Endodermal cell (in vitro differentiated cells): ENCODE results near the gene CYP19A1. TPM values are rescaled to one million over a fixed set of nuclear protein-coding genes. Genes with fewer than 3 reads are reported as not detected.

ENCODE experiments used
- DNase-seq: peaks from one replicate; pipeline ENCODE4 v3.0.0-alpha.2; 2017
- H3K27ac ChIP-seq: 2 replicates; pipeline ENCODE4 v1.5.1; 2013; ENCODE audit warnings: mild to moderate bottlenecking, low read depth, low read length, moderate library complexity
- H3K27me3 ChIP-seq: 2 replicates; pipeline ENCODE4 v1.6.1; 2013; ENCODE audit warnings: mild to moderate bottlenecking, low read length, moderate library complexity; ENCODE audit not compliant: insufficient read depth, control insufficient read depth, poor library complexity, severe bottlenecking
- H3K36me3 ChIP-seq: 2 replicates; pipeline ENCODE4 v1.7.0; 2013; ENCODE audit warnings: mild to moderate bottlenecking, low read length, moderate library complexity; ENCODE audit not compliant: control insufficient read depth, insufficient read depth
- H3K4me1 ChIP-seq: one replicate; pipeline ENCODE4 v1.7.0; 2013; ENCODE audit warnings: low read length; ENCODE audit not compliant: control insufficient read depth, insufficient read depth
- H3K4me3 ChIP-seq: 2 replicates; pipeline ENCODE4 v1.5.1; 2013; ENCODE audit warnings: mild to moderate bottlenecking, low read length, moderate library complexity
- H3K9ac ChIP-seq: 2 replicates; pipeline ENCODE4 v1.6.1; 2013; ENCODE audit warnings: mild to moderate bottlenecking, low read length, moderate library complexity; ENCODE audit not compliant: poor library complexity, severe bottlenecking; ENCODE audit errors: extremely low read depth
- H3K9me3 ChIP-seq: 2 replicates; pipeline ENCODE4 v1.6.1; 2013; ENCODE audit warnings: mild to moderate bottlenecking, low read length, moderate library complexity; ENCODE audit not compliant: control insufficient read depth
- H3K27ac Mint-ChIP-seq: 2 replicates; pipeline ENCODE4 v1.8.0; 2020; ENCODE audit warnings: mixed read lengths
- H3K27me3 Mint-ChIP-seq: 2 replicates; pipeline ENCODE4 v1.8.0; 2021; ENCODE audit warnings: mild to moderate bottlenecking, mixed read lengths; ENCODE audit not compliant: insufficient read depth
- H3K36me3 Mint-ChIP-seq: 2 replicates; pipeline ENCODE4 v1.8.0; 2020; ENCODE audit warnings: low read depth, mixed read lengths
- H3K4me1 Mint-ChIP-seq: 2 replicates; pipeline ENCODE4 v1.8.0; 2020; ENCODE audit warnings: mixed read lengths
- H3K4me3 Mint-ChIP-seq: 2 replicates; pipeline ENCODE4 v1.8.0; 2020; ENCODE audit warnings: mild to moderate bottlenecking, moderate library complexity, mixed read lengths
- H3K9me3 Mint-ChIP-seq: 2 replicates; pipeline ENCODE4 v1.8.0; 2020; ENCODE audit warnings: mild to moderate bottlenecking, mixed read lengths
- CTCF ChIP-seq: fragments of 200-600 bp; sonication (generic); conservative IDR thresholded peaks from 2 replicates; pipeline ENCODE4 v1.5.0; 2021; ENCODE audit warnings: antibody characterized with exemption, mild to moderate bottlenecking
- WGBS, 2 experiments: methylation state at CpG; one replicate each; pipeline versions ENCODE4 v1.1.5 to v1.1.7; 2013; ENCODE audit warnings: missing lambda C conversion rate in 2 of 2, mixed read lengths in 1 of 2; ENCODE audit not compliant: insufficient coverage in 1 of 2, insufficient read length in 1 of 2; 5-methylcytosine and 5-hydroxymethylcytosine counted together
- total RNA-seq, 2 donors: library from RNA; stranded (reverse); fragmentation: NEBNext Ultra II Directional in 1 of 2; extraction: Animal tissue kit (Norgen Biotek cat#: 25700) in 1 of 2; gene quantifications; 2 replicates in 1 of 2; 3 replicates in 1 of 2; pipeline ENCODE4 v1.2.1, GENCODE V29; 2021

CYP19A1 gene
- total RNA-seq, 2 donors from 2014 or later = not detected

GRCh38 chr15:51237816-51238215, 100.6 kb downstream of the CYP19A1 start:
- no peak overlapping the region for H3K27ac Mint-ChIP-seq
- 80 to 94% methylated on average over 2 to 3 of the region's 3 CpGs for WGBS, 2 experiments
- no peaks in the 10 kb centered on the region for H3K9me3 ChIP-seq
- H3K36me3 ChIP-seq = no peaks in the 10 kb centered on the region
- H3K4me3 ChIP-seq = no peak overlapping the region
- no peaks in the 10 kb centered on the region for H3K9me3 Mint-ChIP-seq
- no peak for TF ChIP-seq CTCF
- peaks cover 41% of the 10 kb centered on the region for H3K4me1 Mint-ChIP-seq
- no peak for DNase-seq
- peaks cover 15% of the 10 kb centered on the region for H3K4me1 ChIP-seq
- H3K4me3 Mint-ChIP-seq = no peak overlapping the region
- peaks cover 77% of the 10 kb centered on the region for H3K27me3 ChIP-seq
- peaks cover 81% of the 10 kb centered on the region for H3K27me3 Mint-ChIP-seq
- no peaks in the 10 kb centered on the region for H3K36me3 Mint-ChIP-seq
- no peak overlapping the region for H3K27ac ChIP-seq
- H3K9ac ChIP-seq = no peak overlapping the region

- Histone ChIP-seq H3K4me1 (peaks cover under 1% of the 10 kb centered on the region), H3K9ac (no peak overlapping the region), H3K4me3 (no peak overlapping the region), H3K36me3 (no peaks in the 10 kb centered on the region), H3K27ac (no peak overlapping the region), H3K27me3 (peaks cover 79% of the 10 kb centered on the region), H3K9me3 (no peaks in the 10 kb centered on the region)
- 80 to 88% methylated on average over 11 to 14 of the region's 14 CpGs for WGBS, 2 experiments
- Mint-ChIP-seq H3K4me1 (peaks cover 26% of the 10 kb centered on the region), H3K9me3 (no peaks in the 10 kb centered on the region), H3K36me3 (no peaks in the 10 kb centered on the region), H3K27ac (no peak overlapping the region), H3K4me3 (no peak overlapping the region), H3K27me3 (peaks cover 48% of the 10 kb centered on the region)
- no peak for TF ChIP-seq CTCF
- no peak for DNase-seq
Measured at GRCh38 chr15:51234176-51234927, 104.0 kb downstream of the CYP19A1 start.

- Mint-ChIP-seq H3K4me3 (no peak overlapping the region), H3K27ac (no peak overlapping the region)
Measured at GRCh38 chr15:51232581-51232980, 105.8 kb downstream of the CYP19A1 start.

More at GRCh38 chr15:51232581-51232980, 105.8 kb downstream of the CYP19A1 start:
- no peaks in the 10 kb centered on the region for H3K9me3 ChIP-seq
- 92 to 93% methylated on average over 3 of the region's 3 CpGs for WGBS, 2 experiments
- no peaks in the 10 kb centered on the region for H3K9me3 Mint-ChIP-seq
- no peaks in the 10 kb centered on the region for H3K36me3 Mint-ChIP-seq
- H3K4me3 ChIP-seq = no peak overlapping the region
- DNase-seq = no peak
- TF ChIP-seq CTCF = no peak
- H3K9ac ChIP-seq = no peak overlapping the region
- peaks cover 61% of the 10 kb centered on the region for H3K27me3 ChIP-seq
- H3K27ac ChIP-seq = no peak overlapping the region
- H3K36me3 ChIP-seq = no peaks in the 10 kb centered on the region
- peaks cover 35% of the 10 kb centered on the region for H3K27me3 Mint-ChIP-seq
- no peaks in the 10 kb centered on the region for H3K4me1 ChIP-seq
- H3K4me1 Mint-ChIP-seq = peaks cover 23% of the 10 kb centered on the region
